ENCODE measurements around the gene TRAPPC3.
"Not testable (repeated sequence)": the region's sequence is repeated elsewhere in the genome, so short reads cannot be mapped to it uniquely, and the experiment has no call there.

The TRAPPC3 gene

GRCh38 chr1:36149237-36149972 is at the start of gene TRAPPC3:
Gene TRAPPC3 (minus strand): TSS chr1:36149486. CDS start chr1:36149378, 108 bp downstream.
- TF ChIP-seq ZNF274 (IDR thresholded peaks at IDR 0.05; ENCODE audit: low read depth, low read length), result no peak
- H3K4me3 ChIP-seq (ENCODE audit: low read length), result peak within 1 kb of the TSS; percentile 78

GRCh38 chr1:36198641-36199040 is 49.4 kb upstream of the TRAPPC3 start:
- H3K4me3 ChIP-seq (ENCODE audit: low read length), result no peak overlapping the region
- TF ChIP-seq ZNF274 (IDR thresholded peaks at IDR 0.05; ENCODE audit: low read depth, low read length), result no peak

GRCh38 chr1:36196805-36197204 is 47.5 kb upstream of the TRAPPC3 start:
- not testable (repeated sequence) for H3K4me3 ChIP-seq (ENCODE audit: low read length)

- H3K4me3 ChIP-seq (ENCODE audit: low read length), result no peak overlapping the region
- TF ChIP-seq ZNF274 (IDR thresholded peaks at IDR 0.05; ENCODE audit: low read depth, low read length), result no peak
Observed at GRCh38 chr1:36187800-36188593, 38.7 kb upstream of the TRAPPC3 start.

GRCh38 chr1:36183309-36183856 is 34.1 kb upstream of the TRAPPC3 start:
- H3K4me3 ChIP-seq (ENCODE audit: low read length), result no peak overlapping the region
- no peak for TF ChIP-seq ZNF274 (IDR thresholded peaks at IDR 0.05; ENCODE audit: low read depth, low read length)

- TF ChIP-seq ZNF274 (IDR thresholded peaks at IDR 0.05; ENCODE audit: low read depth, low read length), result no peak
- no peak overlapping the region for H3K4me3 ChIP-seq (ENCODE audit: low read length)
Observed at GRCh38 chr1:36182734-36183133, 33.4 kb upstream of the TRAPPC3 start.

GRCh38 chr1:36179220-36179600 is 29.9 kb upstream of the TRAPPC3 start:
- no peak overlapping the region for H3K4me3 ChIP-seq (ENCODE audit: low read length)
- TF ChIP-seq ZNF274 (IDR thresholded peaks at IDR 0.05; ENCODE audit: low read depth, low read length), result no peak

GRCh38 chr1:36178471-36179219 is 29.4 kb upstream of the TRAPPC3 start:
- no peak for TF ChIP-seq ZNF274 (IDR thresholded peaks at IDR 0.05; ENCODE audit: low read depth, low read length)
- no peak overlapping the region for H3K4me3 ChIP-seq (ENCODE audit: low read length)

GRCh38 chr1:36177589-36178431 is 28.5 kb upstream of the TRAPPC3 start:
- H3K4me3 ChIP-seq (ENCODE audit: low read length), result no peak overlapping the region
- TF ChIP-seq ZNF274 (IDR thresholded peaks at IDR 0.05; ENCODE audit: low read depth, low read length), result no peak

- no peak for TF ChIP-seq ZNF274 (IDR thresholded peaks at IDR 0.05; ENCODE audit: low read depth, low read length)
Observed at GRCh38 chr1:36176106-36176949, 27.0 kb upstream of the TRAPPC3 start.

GRCh38 chr1:36175137-36176095 is 26.1 kb upstream of the TRAPPC3 start:
- no peak overlapping the region for H3K4me3 ChIP-seq (ENCODE audit: low read length)
- no peak for TF ChIP-seq ZNF274 (IDR thresholded peaks at IDR 0.05; ENCODE audit: low read depth, low read length)

More at GRCh38 chr1:36176106-36176949, 27.0 kb upstream of the TRAPPC3 start:
- no peak overlapping the region for H3K4me3 ChIP-seq (ENCODE audit: low read length)

GRCh38 chr1:36174713-36175112 is 25.4 kb upstream of the TRAPPC3 start:
- TF ChIP-seq ZNF274 (IDR thresholded peaks at IDR 0.05; ENCODE audit: low read depth, low read length), result no peak

More at GRCh38 chr1:36174713-36175112, 25.4 kb upstream of the TRAPPC3 start:
- no peak overlapping the region for H3K4me3 ChIP-seq (ENCODE audit: low read length)
